HTR-8/SVneo (cell line): ENCODE data around the gene NR3C2.
"Not testable (repeated sequence)": the region's sequence is repeated elsewhere in the genome, so short reads cannot be mapped to it uniquely, and the experiment has no call there.

Source experiments
- DNase-seq: peaks from one replicate; pipeline ENCODE4 v3.0.0; 2011; ENCODE audit warnings: low spot score, mixed read lengths; ENCODE audit not compliant: insufficient read length
- FAIRE-seq: peaks from 2 replicates; lab custom pipeline; 2011; peaks lifted over from hg19 to GRCh38; lab: Jason Lieb, UNC

Gene NR3C2

DNA sequence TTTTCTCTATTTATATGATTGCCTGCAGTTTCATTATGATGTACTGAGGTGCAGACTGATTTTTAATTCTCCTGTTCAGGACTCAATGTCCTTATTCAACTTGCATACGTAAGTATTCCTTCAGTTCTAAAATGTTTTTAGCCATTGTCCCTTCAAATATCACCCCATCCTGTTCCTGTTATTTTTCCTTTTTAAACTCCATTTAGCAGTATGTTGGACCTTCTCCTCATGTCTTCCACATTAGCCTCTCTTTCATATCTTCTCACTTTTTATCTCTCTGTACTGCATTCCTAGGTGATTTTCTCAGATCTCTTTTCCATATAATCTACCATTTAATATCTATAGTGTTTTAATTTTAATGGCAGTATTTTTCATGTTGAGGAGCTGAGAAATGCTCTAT is 317.7 kb downstream of the NR3C2 start:
- no peak for DNase-seq
- FAIRE-seq = no peak

DNA sequence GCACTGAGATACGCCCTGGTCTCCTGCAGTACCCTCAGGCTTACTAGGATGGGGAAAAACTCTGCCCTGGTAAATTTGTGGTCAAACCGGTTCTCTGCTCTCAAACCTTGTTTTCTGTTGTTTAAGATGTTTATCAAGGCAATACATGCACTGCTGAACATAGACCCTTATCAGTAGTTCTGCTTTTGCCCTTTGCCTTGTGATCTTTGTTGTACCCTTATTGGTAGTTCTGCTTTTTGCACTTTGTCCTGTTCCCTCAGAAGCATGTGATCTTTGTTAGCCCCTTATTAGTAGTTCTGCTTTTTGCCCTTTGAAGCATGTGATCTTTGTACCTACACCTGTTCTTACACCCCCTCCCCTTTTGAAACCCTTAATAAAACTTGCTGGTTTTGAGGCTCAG is 319.1 kb downstream of the NR3C2 start:
- FAIRE-seq, DNase-seq: not testable (repeated sequence)

DNA sequence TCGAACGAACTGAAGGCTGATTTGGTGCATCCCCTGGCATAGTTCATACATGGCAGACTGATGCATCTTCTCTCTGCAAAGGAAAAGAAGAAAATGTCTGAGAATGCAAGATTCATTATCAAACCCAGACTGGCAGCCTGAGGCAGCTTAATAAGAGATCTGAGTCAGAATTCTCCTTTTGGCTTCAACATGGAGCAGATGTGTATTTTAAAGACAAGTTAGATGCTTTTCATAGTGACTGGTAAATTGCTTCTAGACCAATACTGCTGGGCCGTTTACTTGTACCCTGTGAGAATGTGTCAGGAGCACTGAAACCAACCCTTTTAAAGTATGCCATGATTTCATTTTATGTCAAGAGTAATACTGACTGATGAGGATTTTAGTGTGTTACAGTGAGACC is 322.0 kb downstream of the NR3C2 start:
- FAIRE-seq (no peak), DNase-seq (no peak)

DNA sequence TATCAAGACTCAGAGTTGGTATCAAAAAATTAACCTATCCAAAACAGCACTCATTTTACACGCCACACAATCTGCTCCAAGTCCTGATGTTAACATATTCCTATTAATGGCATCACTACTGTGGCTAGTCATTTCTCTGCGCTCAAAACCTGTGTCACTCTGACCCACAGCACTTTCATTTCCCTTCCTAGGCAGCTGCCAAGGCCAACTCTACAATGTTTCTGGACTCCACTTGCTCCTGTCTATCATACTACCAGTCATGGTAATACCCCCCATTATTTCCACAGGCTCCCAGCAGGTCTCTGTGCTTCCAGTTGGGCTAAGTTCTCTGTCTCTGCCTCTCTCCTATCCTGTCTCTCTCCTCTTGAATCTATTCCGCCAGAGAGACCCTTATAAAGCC is 323.6 kb downstream of the NR3C2 start:
- DNase-seq (no peak), FAIRE-seq (no peak)

DNA sequence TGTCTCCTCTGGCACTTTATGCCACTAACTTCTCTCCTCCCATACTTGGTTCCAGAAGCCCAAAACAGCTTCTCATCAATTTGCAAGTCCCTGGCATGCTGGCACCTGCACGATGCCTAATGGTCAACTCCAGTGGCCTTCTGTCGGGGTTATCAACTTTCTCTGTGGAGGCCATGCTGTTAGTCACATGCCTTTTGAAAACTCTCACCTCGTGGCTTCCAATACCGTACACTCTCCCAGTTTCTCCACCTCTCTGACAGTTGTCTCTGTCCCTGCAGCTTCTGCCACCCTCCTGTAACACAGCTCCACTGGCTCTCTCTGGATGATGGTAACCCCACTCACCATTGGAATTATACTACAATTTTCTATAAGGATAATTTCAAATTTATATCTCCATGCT is 324.0 kb downstream of the NR3C2 start:
- FAIRE-seq (no peak), DNase-seq (no peak)

DNA sequence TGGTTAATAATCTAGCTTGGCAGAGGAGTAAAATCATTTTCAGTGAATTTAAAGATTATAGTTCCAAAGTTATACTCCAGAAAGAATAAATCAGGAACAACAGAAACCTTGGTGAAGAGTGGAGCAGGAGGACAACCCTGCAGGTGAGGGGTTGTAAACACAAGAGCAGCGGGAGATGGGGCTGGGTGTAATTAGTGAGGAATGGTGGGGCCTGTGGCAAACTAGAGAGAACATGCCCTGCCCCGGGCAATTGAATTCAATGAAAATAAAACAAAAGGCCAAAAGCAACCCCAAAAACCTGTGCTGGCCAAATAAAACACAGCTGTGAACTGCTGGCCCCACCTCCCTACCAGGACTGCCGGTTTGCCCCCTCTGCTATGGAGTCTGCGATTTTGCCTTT is 325.2 kb downstream of the NR3C2 start:
- DNase-seq = no peak
- no peak for FAIRE-seq

DNA sequence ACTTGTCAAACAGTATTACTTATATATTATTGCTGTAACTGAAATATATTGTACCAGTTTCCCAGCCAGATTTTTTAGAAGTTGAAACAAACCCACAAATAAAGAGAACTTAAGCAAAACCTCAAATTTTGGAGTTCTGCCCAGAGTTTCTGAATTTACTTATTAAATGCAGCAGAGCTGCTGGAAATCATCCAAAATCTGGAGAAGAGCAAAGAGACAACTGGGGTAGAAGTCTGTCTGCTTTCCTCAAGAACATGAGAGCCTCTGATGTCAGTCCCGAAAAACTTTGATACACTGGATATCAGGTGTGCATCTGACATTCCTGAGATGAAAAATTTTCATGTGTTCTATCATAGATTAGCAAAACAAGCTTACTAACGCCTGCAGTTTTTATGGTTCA is 325.9 kb downstream of the NR3C2 start:
- no peak for DNase-seq
- FAIRE-seq = no peak

DNA sequence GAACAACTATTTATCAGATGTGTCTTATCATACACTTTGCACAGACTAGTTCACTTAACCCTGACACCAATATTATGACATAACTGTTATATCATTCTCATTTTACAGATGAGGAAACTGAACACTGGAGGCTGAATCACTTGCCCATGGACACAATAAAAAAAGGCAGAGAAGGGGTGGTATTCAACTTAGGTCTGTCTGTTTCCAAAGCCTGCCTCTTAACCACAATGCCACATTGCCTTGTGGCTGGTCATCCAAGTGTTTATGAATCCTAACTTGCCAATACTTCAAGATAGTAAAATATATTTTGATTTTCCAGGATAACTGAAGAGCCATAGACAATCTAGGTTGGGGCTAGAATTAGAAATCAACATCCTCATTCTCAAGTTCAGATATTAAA is 327.8 kb downstream of the NR3C2 start:
- FAIRE-seq (no peak), DNase-seq (no peak)

DNA sequence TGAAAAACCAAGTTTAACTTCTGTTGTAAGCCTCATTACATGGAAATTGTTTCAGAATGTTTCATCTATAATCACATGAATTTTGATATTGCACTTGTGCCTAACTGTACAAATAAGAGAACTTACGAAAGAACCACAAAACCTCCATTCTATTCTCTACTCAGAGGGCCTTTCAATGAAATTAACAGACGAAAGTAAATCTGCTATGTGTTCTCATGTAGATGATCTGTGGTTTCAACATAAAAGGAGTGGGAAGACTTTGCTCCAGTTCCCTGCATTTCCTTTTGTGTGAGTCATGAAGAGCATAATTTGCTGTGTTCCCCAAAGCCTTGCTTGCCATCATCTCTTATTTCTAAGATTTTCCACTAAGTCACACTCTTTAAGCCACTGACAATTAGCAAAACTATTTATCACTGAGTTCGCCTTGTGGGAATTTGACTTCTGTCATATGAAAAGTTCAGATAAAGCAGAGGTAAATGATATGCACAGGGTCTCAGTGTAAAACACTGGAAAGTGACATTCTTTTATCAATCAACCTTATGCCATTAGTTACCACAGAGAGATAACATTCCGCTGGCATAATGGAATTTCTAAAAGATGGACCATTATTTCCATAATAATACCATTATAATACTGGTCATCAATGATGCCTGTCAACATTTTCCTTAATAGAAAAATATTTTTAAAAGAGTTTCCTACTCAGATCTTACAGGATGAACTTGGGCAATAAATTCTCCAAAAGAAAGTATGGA is 329.8 kb downstream of the NR3C2 start:
- FAIRE-seq (no peak), DNase-seq (no peak)

DNA sequence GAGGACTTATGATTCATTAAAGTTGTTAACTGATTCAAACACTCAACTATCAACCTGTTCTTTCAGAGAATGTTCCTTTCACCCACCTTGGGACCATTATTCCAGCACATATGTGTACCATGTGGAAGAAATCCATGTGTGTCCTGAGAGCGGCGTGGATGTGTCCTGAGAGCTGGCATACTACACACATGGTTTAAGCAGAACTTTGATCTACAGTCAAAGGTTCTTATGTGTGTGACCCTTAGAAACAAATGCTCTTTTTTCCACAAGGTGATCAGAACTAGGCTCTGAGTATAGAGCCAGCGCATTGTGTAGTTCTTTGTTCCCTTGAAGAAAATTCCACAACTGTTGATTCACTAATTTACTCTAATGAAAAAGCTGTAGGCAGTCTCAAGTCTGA is 332.0 kb downstream of the NR3C2 start:
- FAIRE-seq (no peak), DNase-seq (no peak)

DNA sequence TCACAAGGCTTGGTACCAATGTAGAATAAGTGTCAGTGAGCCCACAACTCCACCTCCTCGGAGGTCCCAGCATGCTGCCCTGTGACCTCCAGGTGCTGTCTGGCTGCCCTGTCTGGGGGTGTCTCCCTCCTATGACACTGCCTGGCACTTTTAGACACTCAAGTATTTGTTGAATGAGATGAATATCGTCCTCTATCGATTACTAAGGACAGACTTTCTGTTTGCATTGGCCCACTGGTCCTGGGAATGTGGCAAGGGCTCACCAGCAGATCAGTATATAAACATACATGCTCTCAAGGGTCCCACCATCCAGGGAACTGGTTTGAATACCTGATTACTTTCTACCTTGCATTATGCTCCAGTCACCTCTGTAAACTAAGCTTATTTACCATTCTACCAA is 333.0 kb downstream of the NR3C2 start:
- DNase-seq = no peak
- no peak for FAIRE-seq

DNA sequence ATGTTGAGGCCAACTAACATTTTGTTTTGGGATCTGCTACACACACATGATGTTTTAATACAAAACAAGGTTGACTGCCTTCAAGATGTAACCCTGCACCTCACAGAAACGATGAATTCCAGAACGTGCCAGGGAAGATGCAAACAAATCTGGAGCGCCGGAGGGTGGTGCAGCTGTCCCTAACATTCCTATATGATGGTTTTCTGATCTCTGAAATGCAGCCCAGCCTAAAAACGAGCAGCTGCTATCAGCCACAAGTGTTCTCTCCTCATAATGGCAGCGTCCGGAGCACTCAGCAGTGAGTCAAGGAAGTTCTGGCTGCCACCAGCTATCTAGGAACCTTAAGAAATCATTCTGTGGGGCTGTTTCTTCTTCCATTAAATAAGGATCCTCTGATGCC is 333.4 kb downstream of the NR3C2 start:
- FAIRE-seq (no peak), DNase-seq (no peak)

DNA sequence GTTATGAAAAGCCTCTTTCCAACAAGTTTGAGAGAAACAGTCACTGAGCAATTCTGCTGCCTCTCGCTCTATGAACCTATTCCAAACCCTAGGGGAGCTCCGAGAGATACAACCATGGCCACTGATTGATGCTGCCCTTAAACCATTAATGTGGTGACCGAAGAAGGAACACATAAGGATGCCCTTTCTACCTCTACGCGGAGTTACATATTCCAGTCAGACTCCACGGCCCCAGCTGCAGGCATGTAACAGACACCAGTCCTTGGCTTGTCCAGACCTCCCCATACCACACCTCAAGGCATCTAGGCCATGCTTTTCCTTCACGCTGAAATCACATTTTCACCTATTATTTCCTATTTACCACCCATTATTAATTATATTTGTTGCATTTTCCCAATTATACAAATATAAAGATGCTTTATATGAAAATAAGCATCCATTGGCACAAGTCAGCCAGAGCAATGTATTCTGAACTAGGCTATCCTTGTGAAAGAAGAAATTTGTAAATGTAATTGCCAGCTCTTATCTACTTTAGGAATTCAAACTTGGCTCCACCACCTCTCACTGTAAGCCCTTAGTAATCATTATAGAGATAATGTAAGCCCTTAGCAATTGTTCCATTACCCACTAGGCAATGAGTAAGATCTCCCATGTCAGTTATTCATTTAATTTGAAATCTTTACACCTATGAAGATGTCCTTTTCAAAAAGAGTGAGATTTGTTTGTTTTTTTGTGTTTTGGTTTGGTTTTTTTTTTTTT is 338.4 kb downstream of the NR3C2 start:
- DNase-seq = no peak
- FAIRE-seq = no peak

DNA sequence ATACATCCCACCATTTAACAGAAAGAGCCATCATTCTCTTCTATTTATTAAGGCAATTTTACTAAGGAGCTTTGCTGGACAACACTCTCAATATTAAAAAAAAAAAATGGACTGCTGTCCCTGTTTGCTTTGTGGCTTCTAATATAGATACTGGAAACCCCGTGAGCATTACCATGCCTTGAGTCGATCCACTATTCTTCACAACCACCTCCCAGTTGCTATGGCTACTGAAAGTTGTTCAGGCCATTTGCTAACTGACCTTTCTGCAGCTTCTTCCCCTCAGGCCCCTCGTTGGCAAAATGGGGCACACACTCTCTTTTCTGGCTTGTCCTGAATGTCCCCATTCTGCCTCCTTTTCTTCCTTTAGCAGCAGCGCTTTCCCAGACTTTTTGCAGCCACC is 340.4 kb downstream of the NR3C2 start:
- DNase-seq = no peak
- FAIRE-seq = no peak

DNA sequence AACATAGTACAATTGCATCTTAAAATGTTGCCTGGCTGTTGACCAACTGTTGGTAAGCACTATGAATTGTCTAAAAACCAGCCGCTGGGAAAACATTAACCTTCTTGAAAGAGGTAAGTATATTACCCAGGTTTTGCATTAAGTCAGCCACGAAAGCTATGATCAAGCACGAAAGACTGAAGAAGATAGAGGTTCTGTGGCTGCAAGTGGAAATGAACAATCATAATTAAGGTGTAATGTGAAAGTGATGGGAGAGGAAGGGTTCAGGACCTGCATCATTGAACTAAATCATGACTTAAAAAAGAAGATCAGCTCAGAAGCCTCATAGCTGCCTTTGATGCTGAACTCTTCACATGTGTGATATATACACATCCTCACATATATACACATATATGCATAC is 341.0 kb downstream of the NR3C2 start:
- FAIRE-seq (no peak), DNase-seq (no peak)

DNA sequence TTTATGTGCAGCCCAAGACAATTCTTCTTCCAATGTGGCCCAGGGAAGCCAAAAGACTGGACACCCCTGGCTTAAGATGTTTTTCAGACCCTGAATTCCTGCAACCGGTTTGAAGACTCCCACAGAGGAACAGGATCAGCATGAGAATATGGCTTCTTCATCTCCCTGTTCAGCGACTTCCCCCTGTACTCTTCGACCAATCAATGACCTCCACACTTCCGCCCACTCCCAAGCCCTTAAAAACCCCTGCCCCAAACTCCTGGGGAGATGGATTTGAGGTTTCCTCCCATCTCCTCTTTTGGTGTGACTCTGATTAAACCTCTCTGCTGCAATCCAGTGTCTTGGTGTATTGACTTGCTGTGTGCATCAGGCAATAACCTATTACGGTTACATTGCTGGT is 344.4 kb downstream of the NR3C2 start:
- FAIRE-seq (no peak), DNase-seq (no peak)

DNA sequence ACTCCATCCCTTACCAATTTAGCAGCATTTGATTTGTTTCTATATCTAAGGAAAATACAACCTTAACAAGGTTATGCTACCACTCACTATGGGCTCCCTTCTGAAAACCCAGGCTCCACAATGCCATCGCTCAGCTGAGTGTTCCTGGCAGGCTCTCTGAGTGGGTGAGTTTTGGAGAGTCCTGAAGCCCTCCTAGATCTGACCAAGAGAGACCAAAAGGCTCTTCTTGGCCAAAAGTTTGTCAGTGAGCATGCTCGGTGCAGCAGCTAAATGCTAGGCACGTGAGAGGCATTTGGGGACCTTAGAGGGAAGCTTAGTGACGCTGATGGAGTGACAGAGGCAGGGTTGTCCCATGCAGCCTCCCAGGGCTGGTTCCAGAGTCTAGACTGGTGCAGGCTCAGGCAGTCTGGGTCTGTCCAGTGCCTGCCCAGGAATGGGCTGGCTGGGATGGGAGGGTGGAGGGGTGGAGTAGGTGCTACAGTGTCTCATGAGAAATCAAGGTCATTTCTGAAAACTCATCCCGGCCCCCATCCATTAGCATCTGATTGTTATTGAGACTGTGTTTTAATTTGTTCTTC is 346.8 kb downstream of the NR3C2 start:
- no peak for FAIRE-seq

DNA sequence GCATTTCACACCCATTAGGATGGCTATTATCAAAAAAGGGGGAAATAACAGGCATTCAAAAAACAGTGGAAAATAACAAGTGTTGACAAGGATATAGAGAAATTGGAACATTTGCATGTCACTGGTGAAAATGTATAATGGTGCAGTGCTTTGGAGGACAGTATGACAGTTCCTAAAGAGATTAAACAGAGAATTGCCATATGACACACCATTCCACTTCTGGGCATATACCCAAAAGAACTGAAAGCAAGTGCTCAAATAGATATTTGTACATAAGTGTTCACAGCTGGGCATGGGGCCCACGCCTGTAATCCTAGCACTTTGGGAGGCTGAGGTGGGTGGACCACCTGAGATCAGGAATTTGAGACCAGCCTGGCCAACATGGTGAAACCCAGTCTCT is 348.1 kb downstream of the NR3C2 start:
- no peak for FAIRE-seq

More for the DNA sequence above, 346.8 kb downstream of the NR3C2 start:
- DNase-seq = no peak

DNA sequence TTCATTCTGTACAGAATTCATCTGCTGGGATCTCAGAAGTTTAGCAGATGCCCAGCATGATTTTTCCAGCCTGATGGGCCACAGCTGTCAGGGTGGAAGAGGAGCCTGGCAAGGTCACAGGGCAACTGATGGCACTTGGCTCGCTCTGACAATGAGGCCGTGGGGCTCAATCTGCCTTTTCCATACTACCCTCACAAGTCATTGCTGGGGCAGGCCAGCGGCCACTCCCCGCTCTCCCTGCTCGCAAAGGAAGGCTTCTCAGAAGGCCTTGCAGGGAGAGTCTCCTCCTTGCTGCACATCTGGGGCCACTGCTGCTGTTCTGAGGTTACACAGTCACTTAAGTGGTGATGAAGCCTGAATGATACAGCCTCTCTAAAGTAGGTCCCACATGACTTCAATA is 349.1 kb downstream of the NR3C2 start:
- DNase-seq (no peak), FAIRE-seq (no peak)

More for the DNA sequence above, 348.1 kb downstream of the NR3C2 start:
- DNase-seq = no peak

DNA sequence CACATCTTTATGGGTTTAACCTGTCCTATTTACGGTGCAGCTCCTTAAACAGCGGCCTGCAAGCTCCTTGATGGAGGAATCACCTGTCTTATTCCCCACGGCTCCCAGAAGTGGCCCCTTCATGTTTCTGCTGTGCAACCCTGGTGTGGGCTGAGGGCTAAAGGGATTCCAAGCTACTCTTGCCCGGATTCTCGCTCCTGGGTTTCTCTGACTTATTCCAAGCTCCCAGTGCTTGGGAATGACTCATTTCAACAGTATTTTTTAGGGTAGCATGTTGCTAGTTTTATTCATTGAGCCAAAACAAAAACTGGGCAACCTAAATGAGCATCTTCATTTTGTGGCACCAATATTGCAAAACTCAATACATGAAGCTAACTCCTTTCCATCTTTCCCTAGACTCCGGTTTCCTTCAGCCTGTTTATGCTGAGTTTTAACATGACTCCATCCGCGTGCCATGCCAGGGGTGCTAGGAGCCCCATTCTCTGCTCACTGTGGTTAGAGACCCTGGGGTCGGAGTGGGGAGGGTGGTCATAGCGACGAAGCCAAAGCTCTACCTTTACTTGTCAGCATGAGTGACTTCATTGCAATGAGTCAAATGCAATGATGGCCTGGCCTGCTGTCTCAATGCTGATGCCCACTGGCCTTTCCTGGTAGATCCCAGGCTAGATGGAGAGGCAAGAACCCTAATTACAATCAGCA is 349.7 kb downstream of the NR3C2 start:
- DNase-seq (no peak), FAIRE-seq (no peak)

DNA sequence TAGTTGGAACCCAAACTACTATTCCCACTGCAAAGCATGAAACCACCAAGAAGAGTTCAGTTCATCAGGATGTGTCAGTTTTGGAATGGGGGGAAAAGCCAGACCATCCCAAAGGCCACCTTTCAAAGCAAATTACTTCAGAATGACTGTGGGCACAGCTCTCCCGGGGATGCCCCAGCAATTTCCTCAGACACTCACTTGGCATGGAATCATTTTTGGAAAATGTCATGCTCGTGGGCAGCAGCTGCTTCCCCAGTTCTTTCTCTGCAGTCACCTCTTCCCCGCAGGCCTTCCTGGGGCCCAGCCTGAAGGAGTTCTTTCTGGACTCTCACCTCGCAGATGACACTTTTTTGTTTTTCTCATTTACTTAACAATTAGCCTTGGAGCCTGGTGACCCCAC is 350.3 kb downstream of the NR3C2 start:
- DNase-seq (no peak), FAIRE-seq (no peak)
